ENCODE results near the gene CREG2. TPM values are rescaled to one million over a fixed set of nuclear protein-coding genes. Genes with fewer than 3 reads are reported as not detected.

Gene CREG2
- total and polyA plus RNA-seq, 8 donors: 0.24 to 0.98 (median 0.51) TPM; not detected in 2

GRCh38 chr2:101362777-101363176 lies 24.5 kb downstream of the CREG2 start:
- Histone ChIP-seq H3K27me3 (no peaks in the 10 kb centered on the region), H3K9me3 (no peaks in the 10 kb centered on the region), H3K4me1 (peaks cover 0 to 7% of the 10 kb centered on the region in 2 donors), H3K27ac (no peak overlapping the region), H3K36me3 (no peaks in the 10 kb centered on the region), H3K4me3 (no peak overlapping the region)
- no peak for TF ChIP-seq CTCF (IDR thresholded peaks at IDR 0.05)
- DNase-seq (no peak), ATAC-seq (no peak)
- intact Hi-C loops (cut with DNase I): no loop called here

DNA sequence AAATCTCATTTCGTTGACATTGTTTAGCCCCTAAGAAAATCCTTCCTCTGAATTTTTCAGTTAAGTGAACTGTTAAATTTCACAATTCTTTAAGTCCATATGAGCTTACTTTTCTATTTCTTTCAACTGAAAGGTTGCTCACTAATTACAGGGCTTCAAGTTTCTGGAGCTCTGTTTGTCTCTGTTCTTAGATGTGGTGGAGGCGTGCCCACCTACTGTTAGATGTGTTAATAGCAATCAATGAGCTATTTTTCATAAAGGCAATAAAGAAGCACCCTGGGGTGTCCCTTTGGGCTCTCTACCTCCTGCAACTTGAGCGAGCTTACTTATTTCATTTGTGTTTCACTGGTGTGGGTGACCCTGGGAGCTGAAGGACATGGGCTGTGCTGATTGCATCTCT lies 25.0 kb downstream of the CREG2 start:
- H3K27me3 ChIP-seq: no peaks in the 10 kb centered on the region
- H3K4me1 ChIP-seq: peaks cover 0 to 7% of the 10 kb centered on the region in 2 donors
- ATAC-seq: no peak
- no peak for DNase-seq
- TF ChIP-seq CTCF (IDR thresholded peaks at IDR 0.05): no peak
- H3K27ac ChIP-seq: no peak overlapping the region
- intact Hi-C loops (cut with DNase I): no loop called here
- no peaks in the 10 kb centered on the region for H3K9me3 ChIP-seq
- H3K4me3 ChIP-seq: no peak overlapping the region
- H3K36me3 ChIP-seq: no peaks in the 10 kb centered on the region

DNA sequence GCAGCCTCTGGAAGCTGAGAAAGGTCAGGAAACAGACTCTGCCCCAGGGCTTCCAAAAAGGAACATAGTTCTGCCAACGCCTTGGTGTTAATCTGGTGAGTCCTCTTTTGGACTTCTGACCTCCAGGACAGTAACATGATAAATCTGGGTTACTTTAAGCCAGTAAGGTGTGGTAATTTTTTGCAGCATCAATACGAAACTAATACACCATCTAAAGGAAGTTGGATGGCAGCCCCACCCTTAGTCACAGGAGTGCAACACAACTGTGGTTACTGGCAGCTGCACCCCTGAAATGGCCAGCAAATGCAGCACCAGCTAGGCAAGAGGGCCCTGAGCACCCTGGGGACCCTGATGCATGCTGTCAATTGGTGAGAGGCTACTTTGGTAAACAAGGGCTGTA lies 25.8 kb downstream of the CREG2 start:
- intact Hi-C loops (cut with DNase I): no loop called here
- Histone ChIP-seq H3K27me3 (no peaks in the 10 kb centered on the region), H3K4me3 (no peak overlapping the region), H3K9me3 (no peaks in the 10 kb centered on the region), H3K27ac (no peak overlapping the region), H3K4me1 (peaks cover 0 to 7% of the 10 kb centered on the region in 2 donors), H3K36me3 (no peaks in the 10 kb centered on the region)
- DNase-seq: no peak
- ATAC-seq: no peak
- TF ChIP-seq CTCF (IDR thresholded peaks at IDR 0.05): no peak

GRCh38 chr2:101361121-101361520 lies 26.2 kb downstream of the CREG2 start:
- TF ChIP-seq CTCF (IDR thresholded peaks at IDR 0.05): no peak
- no peak overlapping the region for H3K4me3 ChIP-seq
- H3K27me3 ChIP-seq: no peaks in the 10 kb centered on the region
- intact Hi-C loops (cut with DNase I): no loop called here
- H3K4me1 ChIP-seq: peaks cover 0 to 7% of the 10 kb centered on the region in 2 donors
- H3K27ac ChIP-seq: no peak overlapping the region
- ATAC-seq (no peak), DNase-seq (no peak)
- no peaks in the 10 kb centered on the region for H3K36me3 ChIP-seq
- no peaks in the 10 kb centered on the region for H3K9me3 ChIP-seq

GRCh38 chr2:101360232-101360631 lies 27.1 kb downstream of the CREG2 start:
- intact Hi-C loops (cut with DNase I): no loop called here
- Histone ChIP-seq H3K4me3 (no peak overlapping the region), H3K27me3 (no peaks in the 10 kb centered on the region), H3K9me3 (no peaks in the 10 kb centered on the region), H3K36me3 (no peaks in the 10 kb centered on the region), H3K27ac (no peak overlapping the region), H3K4me1 (peaks cover 0 to 7% of the 10 kb centered on the region in 2 donors)
- TF ChIP-seq CTCF (IDR thresholded peaks at IDR 0.05): no peak
- ATAC-seq (no peak), DNase-seq (no peak)

Measured in left lung (tissue), 10 donors.